ENCODE results near the gene ATG10. TPM values are rescaled to one million over a fixed set of nuclear protein-coding genes. Genes with fewer than 3 reads are reported as not detected.

ATG10 gene
- total and polyA plus RNA-seq, 2 donors (not counting 1 experiment from before 2014, with no cell fraction given): 1.6 to 11.6 TPM

GRCh38 chr5:82073179-82073578, 101.4 kb downstream of the ATG10 start:
- no peaks in the 10 kb centered on the region for H3K27me3 Mint-ChIP-seq
- H3K36me3 ChIP-seq (replicated peaks in 1 of 2; ENCODE audit: control extremely low read depth in 1 of 2, control insufficient read depth in 1 of 2, extremely low read depth in 1 of 2, insufficient read depth in 2 of 2, low read length in 1 of 2): no peaks in the 10 kb centered on the region
- H3K27ac ChIP-seq (ENCODE audit: low read length in 2 of 2): no peak overlapping the region
- no peak overlapping the region for H3K4me3 Mint-ChIP-seq
- WGBS (ENCODE audit: insufficient coverage): no CpG with 5 or more reads among the region's 1 CpG
- POLR2A ChIA-PET: no interaction called here
- peaks cover 3% of the 10 kb centered on the region for H3K4me1 Mint-ChIP-seq
- TF ChIP-seq EZH2 (IDR thresholded peaks at IDR 0.05; ENCODE audit: borderline replicate concordance, insufficient read depth, low read depth, low read length, poor library complexity, severe bottlenecking): no peak
- TF ChIP-seq, protein P1, sequence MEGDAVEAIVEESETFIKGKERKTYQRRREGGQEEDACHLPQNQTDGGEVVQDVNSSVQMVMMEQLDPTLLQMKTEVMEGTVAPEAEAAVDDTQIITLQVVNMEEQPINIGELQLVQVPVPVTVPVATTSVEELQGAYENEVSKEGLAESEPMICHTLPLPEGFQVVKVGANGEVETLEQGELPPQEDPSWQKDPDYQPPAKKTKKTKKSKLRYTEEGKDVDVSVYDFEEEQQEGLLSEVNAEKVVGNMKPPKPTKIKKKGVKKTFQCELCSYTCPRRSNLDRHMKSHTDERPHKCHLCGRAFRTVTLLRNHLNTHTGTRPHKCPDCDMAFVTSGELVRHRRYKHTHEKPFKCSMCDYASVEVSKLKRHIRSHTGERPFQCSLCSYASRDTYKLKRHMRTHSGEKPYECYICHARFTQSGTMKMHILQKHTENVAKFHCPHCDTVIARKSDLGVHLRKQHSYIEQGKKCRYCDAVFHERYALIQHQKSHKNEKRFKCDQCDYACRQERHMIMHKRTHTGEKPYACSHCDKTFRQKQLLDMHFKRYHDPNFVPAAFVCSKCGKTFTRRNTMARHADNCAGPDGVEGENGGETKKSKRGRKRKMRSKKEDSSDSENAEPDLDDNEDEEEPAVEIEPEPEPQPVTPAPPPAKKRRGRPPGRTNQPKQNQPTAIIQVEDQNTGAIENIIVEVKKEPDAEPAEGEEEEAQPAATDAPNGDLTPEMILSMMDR (IDR thresholded peaks at IDR 0.05): no peak
- intact Hi-C loops (cut with micrococcal nuclease): no loop called here
- DNase-seq (no peak), ATAC-seq (ENCODE audit: low read depth) (no peak)
- no peaks in the 10 kb centered on the region for H4K20me1 ChIP-seq (ENCODE audit: control insufficient read depth, insufficient read depth, low read length, poor library complexity, severe bottlenecking)
- H3K4me2 ChIP-seq (replicated peaks; ENCODE audit: low read depth, low read length, poor library complexity, severe bottlenecking): no peak overlapping the region
- H3K9me3 Mint-ChIP-seq (ENCODE audit: insufficient read depth): no peaks in the 10 kb centered on the region
- H3K4me1 ChIP-seq (ENCODE audit: control insufficient read depth in 2 of 2, insufficient read depth in 2 of 2, low read length in 2 of 2): no peaks in the 10 kb centered on the region
- H3K27ac Mint-ChIP-seq: no peak overlapping the region
- no peaks in the 10 kb centered on the region for H3K9me3 ChIP-seq (ENCODE audit: control extremely low read depth in 1 of 3, control insufficient read depth in 2 of 3, insufficient read depth in 1 of 3, low read length in 2 of 3)
- no peak overlapping the region for H3K9ac ChIP-seq (ENCODE audit: low read length)
- CTCF ChIA-PET: no interaction called here
- H3K4me3 ChIP-seq (ENCODE audit: control extremely low read depth in 1 of 5, extremely low read depth in 1 of 5, insufficient read depth in 1 of 5, low read depth in 2 of 5, low read length in 4 of 5): no peak overlapping the region
- no peaks in the 10 kb centered on the region for H3K79me2 ChIP-seq (ENCODE audit: control insufficient read depth, insufficient read depth, low read length)
- no peak overlapping the region for H2AFZ ChIP-seq (ENCODE audit: insufficient read depth, low read depth, low read length, poor library complexity, severe bottlenecking)
- no peaks in the 10 kb centered on the region for H3K27me3 ChIP-seq (replicated peaks in 1 of 4; ENCODE audit: control extremely low read depth in 1 of 4, control insufficient read depth in 3 of 4, insufficient read depth in 4 of 4, low read length in 3 of 4)

DNA sequence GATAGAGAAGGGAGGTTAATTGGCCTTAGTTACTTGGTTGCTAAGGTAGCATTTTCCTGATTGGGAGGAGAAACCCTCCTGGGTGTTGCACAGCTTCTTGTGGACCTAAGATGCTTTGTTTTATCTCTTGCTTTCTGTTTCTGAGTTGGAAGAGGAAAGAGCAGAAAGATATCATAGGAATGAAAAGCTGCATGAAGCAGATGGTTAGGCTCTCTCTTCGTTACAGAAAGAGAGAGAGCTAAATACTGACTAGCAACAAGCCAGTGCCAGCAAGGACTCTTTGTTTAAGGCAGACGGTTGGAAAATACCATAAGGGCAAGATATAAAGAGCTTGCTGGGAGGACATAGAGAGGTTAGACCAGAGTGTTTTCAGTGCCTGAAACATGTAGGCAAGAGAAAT, 103.1 kb downstream of the ATG10 start:
- Histone ChIP-seq H3K36me3 (replicated peaks in 1 of 2; ENCODE audit: control extremely low read depth in 1 of 2, control insufficient read depth in 1 of 2, extremely low read depth in 1 of 2, insufficient read depth in 2 of 2, low read length in 1 of 2) (no peaks in the 10 kb centered on the region), H3K79me2 (ENCODE audit: control insufficient read depth, insufficient read depth, low read length) (no peaks in the 10 kb centered on the region), H3K9ac (ENCODE audit: low read length) (no peak overlapping the region), H3K4me3 (ENCODE audit: control extremely low read depth in 1 of 5, extremely low read depth in 1 of 5, insufficient read depth in 1 of 5, low read depth in 2 of 5, low read length in 4 of 5) (no peak overlapping the region), H4K20me1 (ENCODE audit: control insufficient read depth, insufficient read depth, low read length, poor library complexity, severe bottlenecking) (no peaks in the 10 kb centered on the region), H3K4me1 (ENCODE audit: control insufficient read depth in 2 of 2, insufficient read depth in 2 of 2, low read length in 2 of 2) (no peaks in the 10 kb centered on the region), H3K27me3 (replicated peaks in 1 of 4; ENCODE audit: control extremely low read depth in 1 of 4, control insufficient read depth in 3 of 4, insufficient read depth in 4 of 4, low read length in 3 of 4) (no peaks in the 10 kb centered on the region), H2AFZ (ENCODE audit: insufficient read depth, low read depth, low read length, poor library complexity, severe bottlenecking) (no peak overlapping the region), H3K9me3 (ENCODE audit: control extremely low read depth in 1 of 3, control insufficient read depth in 2 of 3, insufficient read depth in 1 of 3, low read length in 2 of 3) (no peaks in the 10 kb centered on the region), H3K4me2 (replicated peaks; ENCODE audit: low read depth, low read length, poor library complexity, severe bottlenecking) (no peak overlapping the region), H3K27ac (ENCODE audit: low read length in 2 of 2) (no peak overlapping the region)
- H3K4me3 Mint-ChIP-seq: no peak overlapping the region
- DNase-seq (no peak), ATAC-seq (ENCODE audit: low read depth) (no peak)
- WGBS (ENCODE audit: insufficient coverage): 95% methylated on average over 2 of the region's 2 CpGs
- ChIA-PET CTCF (no interaction called here), POLR2A (no interaction called here)
- H3K27me3 Mint-ChIP-seq: no peaks in the 10 kb centered on the region
- TF ChIP-seq, protein P1 (IDR thresholded peaks at IDR 0.05): no peak
- TF ChIP-seq EZH2 (IDR thresholded peaks at IDR 0.05; ENCODE audit: borderline replicate concordance, insufficient read depth, low read depth, low read length, poor library complexity, severe bottlenecking): no peak
- H3K9me3 Mint-ChIP-seq (ENCODE audit: insufficient read depth): peaks cover 4% of the 10 kb centered on the region
- no peaks in the 10 kb centered on the region for H3K4me1 Mint-ChIP-seq
- intact Hi-C loops (cut with micrococcal nuclease): no loop called here
- H3K27ac Mint-ChIP-seq: no peak overlapping the region
